HCT116 (cell line): Measurements from ENCODE around the gene PIK3CD.

Experiments
- CEBPB ChIP-seq: IDR thresholded peaks from 2 replicates; pipeline ENCODE4 v1.6.1; 2012; ENCODE audit warnings: low read depth
- ELF1 ChIP-seq: IDR thresholded peaks from 2 replicates; pipeline ENCODE4 v1.6.1; 2012; ENCODE audit warnings: low read depth, borderline replicate concordance
- EZH2 ChIP-seq: fragments of 200-600 bp; sonication (generic); IDR thresholded peaks from 2 replicates; pipeline ENCODE4 v1.6.1; 2017; ENCODE audit warnings: antibody characterized with exemption, mixed run types
- EZH2phosphoT487 ChIP-seq: fragments of 200-600 bp; IDR thresholded peaks from 2 replicates; pipeline ENCODE4 v1.6.1; 2018; ENCODE audit warnings: antibody characterized with exemption, borderline replicate concordance
- JUND ChIP-seq: IDR thresholded peaks from 2 replicates; pipeline ENCODE4 v1.6.1; 2012
- POLR2A ChIP-seq: IDR thresholded peaks from 2 replicates; pipeline ENCODE4 v1.7.0; 2011; ENCODE audit warnings: borderline replicate concordance; ENCODE audit not compliant: insufficient read depth, insufficient read length; ENCODE audit errors: extremely low read depth
- POLR2AphosphoS5 ChIP-seq: IDR thresholded peaks from 2 replicates; pipeline ENCODE4 v1.6.1; 2011; ENCODE audit warnings: mild to moderate bottlenecking, low read depth, low read length, moderate library complexity
- SIN3A ChIP-seq: IDR thresholded peaks from 2 replicates; pipeline ENCODE4 v1.6.1; 2012; ENCODE audit warnings: low read depth
- TF ChIP-seq, protein P1 (sequence below), 3 experiments: fragments of 200-600 bp in 1 of 3; sonication (generic) in 1 of 3; IDR thresholded peaks in 2 of 3; conservative IDR thresholded peaks in 1 of 3; 2 replicates each; pipeline ENCODE4 v1.5.1; 2012 to 2017; ENCODE audit warnings: low read depth in 2 of 3, low read length in 2 of 3, antibody characterized with exemption in 1 of 3, borderline replicate concordance in 1 of 3, control low read depth in 1 of 3, mild to moderate bottlenecking in 1 of 3, mixed read lengths in 1 of 3, mixed run types in 1 of 3, moderate library complexity in 1 of 3; ENCODE audit not compliant: insufficient read depth in 1 of 3

DNA sequence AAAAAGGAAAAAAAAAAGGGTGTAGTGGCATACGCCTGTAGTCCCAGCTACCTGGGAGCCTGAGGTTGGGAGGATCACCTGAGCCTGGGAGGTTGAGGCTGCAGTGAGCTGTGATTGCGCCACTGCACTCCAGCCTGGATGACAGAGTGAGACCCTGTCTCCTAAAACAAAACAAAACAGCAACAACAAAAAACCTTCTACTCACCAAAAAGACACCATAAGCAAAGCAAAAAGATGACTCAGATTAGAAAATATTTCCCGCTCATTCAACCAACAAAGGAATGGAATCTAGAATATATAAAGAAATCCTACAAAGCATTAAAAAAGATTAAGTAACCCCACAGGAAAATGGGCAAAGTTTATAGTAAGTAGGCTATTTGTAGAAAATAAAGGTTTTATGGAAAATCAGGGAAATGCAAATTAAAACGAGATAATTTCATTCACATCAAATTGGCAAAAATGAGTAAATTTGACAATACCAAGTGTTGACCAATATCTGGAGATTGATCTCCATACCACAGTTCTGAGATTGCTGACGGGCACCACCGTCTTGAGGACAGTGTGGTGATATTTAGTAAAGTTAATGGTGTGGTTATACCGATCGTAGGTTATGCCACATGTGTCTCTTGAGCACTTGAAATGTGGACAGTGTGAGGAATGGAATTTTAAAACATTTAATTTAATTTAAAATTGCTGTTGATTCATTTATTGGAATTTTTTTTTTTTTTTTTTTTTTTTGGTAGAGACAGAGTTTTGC is 54.0 kb downstream of the PIK3CD start:
- TF ChIP-seq EZH2 (no peak), POLR2AphosphoS5 (no peak), POLR2A (no peak), CEBPB (no peak), EZH2phosphoT487 (no peak), ELF1 (no peak), JUND (no peak), SIN3A (no peak)
- TF ChIP-seq, protein P1, sequence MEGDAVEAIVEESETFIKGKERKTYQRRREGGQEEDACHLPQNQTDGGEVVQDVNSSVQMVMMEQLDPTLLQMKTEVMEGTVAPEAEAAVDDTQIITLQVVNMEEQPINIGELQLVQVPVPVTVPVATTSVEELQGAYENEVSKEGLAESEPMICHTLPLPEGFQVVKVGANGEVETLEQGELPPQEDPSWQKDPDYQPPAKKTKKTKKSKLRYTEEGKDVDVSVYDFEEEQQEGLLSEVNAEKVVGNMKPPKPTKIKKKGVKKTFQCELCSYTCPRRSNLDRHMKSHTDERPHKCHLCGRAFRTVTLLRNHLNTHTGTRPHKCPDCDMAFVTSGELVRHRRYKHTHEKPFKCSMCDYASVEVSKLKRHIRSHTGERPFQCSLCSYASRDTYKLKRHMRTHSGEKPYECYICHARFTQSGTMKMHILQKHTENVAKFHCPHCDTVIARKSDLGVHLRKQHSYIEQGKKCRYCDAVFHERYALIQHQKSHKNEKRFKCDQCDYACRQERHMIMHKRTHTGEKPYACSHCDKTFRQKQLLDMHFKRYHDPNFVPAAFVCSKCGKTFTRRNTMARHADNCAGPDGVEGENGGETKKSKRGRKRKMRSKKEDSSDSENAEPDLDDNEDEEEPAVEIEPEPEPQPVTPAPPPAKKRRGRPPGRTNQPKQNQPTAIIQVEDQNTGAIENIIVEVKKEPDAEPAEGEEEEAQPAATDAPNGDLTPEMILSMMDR (IDR thresholded peaks at IDR 0.05 in 2 of 3, conservative IDR thresholded peaks at IDR 0.05 in 1 of 3; ENCODE audit: borderline replicate concordance in 1 of 3, insufficient read depth in 1 of 3, low read depth in 2 of 3, low read length in 2 of 3), result no peak
